SU-DHL-6 (cell line): ENCODE data around the gene ERVW-1.

Source experiments
- H2AFZ ChIP-seq: fragments of 200-600 bp; sonication (generic); 2 replicates; pipeline ENCODE4 v1.6.1; 2014; ENCODE audit warnings: low read depth, mild to moderate bottlenecking, moderate library complexity, mixed read lengths, antibody characterized with exemption, low read length; ENCODE audit not compliant: severe bottlenecking
- H3F3A ChIP-seq: fragments of 200-600 bp; shearing (Covaris generic); 2 replicates; pipeline ENCODE4 v1.6.0; 2016; ENCODE audit warnings: antibody characterized with exemption, mild to moderate bottlenecking; ENCODE audit not compliant: insufficient read depth
- H3K27ac ChIP-seq: fragments of 200-600 bp; sonication (generic); 2 replicates; pipeline ENCODE4 v1.5.1; 2016; ENCODE audit warnings: low read depth, mild to moderate bottlenecking, low read length, moderate library complexity, mixed read lengths
- H3K27me3 ChIP-seq: fragments of 200-600 bp; sonication (generic), shearing (Covaris generic); 2 replicates; pipeline ENCODE4 v1.6.0; 2014; ENCODE audit warnings: mild to moderate bottlenecking, low read length
- H3K36me3 ChIP-seq: fragments of 200-600 bp; sonication (generic); 2 replicates; pipeline ENCODE4 v1.6.1; 2014; ENCODE audit warnings: mild to moderate bottlenecking, low read length, mixed read lengths
- H3K4me2 ChIP-seq: fragments of 300-600, 200-600 bp; shearing (Covaris generic), sonication (generic); 2 replicates; pipeline ENCODE4 v1.6.0; 2014; ENCODE audit warnings: low read length, low read depth, mild to moderate bottlenecking; ENCODE audit not compliant: poor library complexity, severe bottlenecking
- H3K4me3 ChIP-seq: fragments of 200-600 bp; sonication (generic); 2 replicates; pipeline ENCODE4 v1.5.1; 2014; ENCODE audit warnings: antibody characterized with exemption, low read length, mild to moderate bottlenecking, mixed read lengths; ENCODE audit not compliant: insufficient read depth, poor library complexity, severe bottlenecking
- H3K79me2 ChIP-seq: fragments of 200-600 bp; sonication (generic); 2 replicates; pipeline ENCODE4 v1.6.1; 2014; ENCODE audit warnings: mild to moderate bottlenecking, low read length, moderate library complexity; ENCODE audit not compliant: insufficient read depth
- H3K9ac ChIP-seq: fragments of 200-600 bp; sonication (generic); 2 replicates; pipeline ENCODE4 v1.7.0; 2014; ENCODE audit warnings: mild to moderate bottlenecking, low read length
- H3K9me2 ChIP-seq: fragments of 200-600 bp; sonication (generic); replicated peaks from 2 replicates; pipeline ENCODE4 v1.6.1; 2014; ENCODE audit warnings: low read length; ENCODE audit not compliant: insufficient read depth
- H3K9me3 ChIP-seq: fragments of 200-600 bp; sonication (generic); 2 replicates; pipeline ENCODE4 v1.6.1; 2014; ENCODE audit warnings: low read length, mixed read lengths; ENCODE audit not compliant: insufficient read depth
- H4K20me1 ChIP-seq: fragments of 200-600 bp; sonication (generic); 2 replicates; pipeline ENCODE4 v1.6.1; 2014; ENCODE audit warnings: low read depth, mild to moderate bottlenecking, antibody characterized with exemption, low read length, moderate library complexity, mixed read lengths
- CTCF ChIP-seq: fragments of 200-600 bp; sonication (generic); IDR thresholded peaks from one replicate; pipeline ENCODE4 v1.5.1; 2017; ENCODE audit warnings: antibody characterized with exemption, mild to moderate bottlenecking, low read length, moderate library complexity; ENCODE audit not compliant: insufficient read depth, poor library complexity, severe bottlenecking
- EZH2phosphoT487 ChIP-seq: fragments of 200-600 bp; sonication (generic), shearing (Covaris generic); conservative IDR thresholded peaks from 2 replicates; pipeline ENCODE4 v1.6.1; 2018; ENCODE audit warnings: mild to moderate bottlenecking, antibody characterized with exemption, low read length, moderate library complexity, mixed read lengths

ERVW-1 gene

GRCh38 chr7:92432299-92432946, 45.3 kb downstream of the ERVW-1 start:
- H3K79me2 ChIP-seq, result no peaks in the 10 kb centered on the region
- H3K36me3 ChIP-seq, result no peaks in the 10 kb centered on the region
- H3F3A ChIP-seq, result no peaks in the 10 kb centered on the region
- no peak overlapping the region for H3K27ac ChIP-seq
- no peak overlapping the region for H3K4me3 ChIP-seq
- H3K27me3 ChIP-seq, result no peaks in the 10 kb centered on the region
- H3K9me3 ChIP-seq, result no peaks in the 10 kb centered on the region
- TF ChIP-seq EZH2phosphoT487, result no peak
- no peak for TF ChIP-seq CTCF
- no peak overlapping the region for H3K4me2 ChIP-seq
- H2AFZ ChIP-seq, result no peak overlapping the region
- H3K9me2 ChIP-seq, result no peaks in the 10 kb centered on the region
- H4K20me1 ChIP-seq, result no peaks in the 10 kb centered on the region
- no peak overlapping the region for H3K9ac ChIP-seq

- Histone ChIP-seq H3K9me2 (no peaks in the 10 kb centered on the region), H2AFZ (no peak overlapping the region)
- TF ChIP-seq EZH2phosphoT487 (no peak), CTCF (no peak)
Observed at GRCh38 chr7:92427193-92427592, 50.6 kb downstream of the ERVW-1 start.

GRCh38 chr7:92425311-92425947, 52.3 kb downstream of the ERVW-1 start:
- Histone ChIP-seq H3K36me3 (no peaks in the 10 kb centered on the region), H4K20me1 (no peaks in the 10 kb centered on the region), H3K27me3 (no peaks in the 10 kb centered on the region), H3K4me2 (peak overlapping the region; percentile 24), H3K9me2 (no peaks in the 10 kb centered on the region), H3K4me3 (no peak overlapping the region), H3K27ac (no peak overlapping the region), H3K79me2 (no peaks in the 10 kb centered on the region), H3F3A (no peaks in the 10 kb centered on the region), H2AFZ (peak overlapping the region; percentile 97), H3K9me3 (no peaks in the 10 kb centered on the region), H3K9ac (no peak overlapping the region)
- TF ChIP-seq CTCF (no peak), EZH2phosphoT487 (no peak)

More at GRCh38 chr7:92427193-92427592, 50.6 kb downstream of the ERVW-1 start:
- no peaks in the 10 kb centered on the region for H4K20me1 ChIP-seq
- H3K4me2 ChIP-seq, result no peak overlapping the region
- H3F3A ChIP-seq, result no peaks in the 10 kb centered on the region
- no peaks in the 10 kb centered on the region for H3K79me2 ChIP-seq
- no peaks in the 10 kb centered on the region for H3K9me3 ChIP-seq
- no peak overlapping the region for H3K4me3 ChIP-seq
- no peak overlapping the region for H3K9ac ChIP-seq
- H3K27ac ChIP-seq, result no peak overlapping the region
- no peaks in the 10 kb centered on the region for H3K27me3 ChIP-seq
- no peaks in the 10 kb centered on the region for H3K36me3 ChIP-seq
